H1 (cell line): ENCODE measurements around the gene C3orf18. TPM values are rescaled to one million over a fixed set of nuclear protein-coding genes. Genes with fewer than 3 reads are reported as not detected.

Experiments
- CTCF ChIA-PET: fragments of 300-600 bp; sonication (Branson Sonifier 250); formaldehyde crosslinking; loops from one replicate; lab custom pipeline; 2021; ENCODE audit not compliant: partially characterized antibody; lab: Charles Lee
- POLR2A ChIA-PET: fragments of 300-600 bp; sonication (Branson Sonifier 250); formaldehyde crosslinking; loops from one replicate; lab custom pipeline; 2021; ENCODE audit warnings: inconsistent platforms; ENCODE audit not compliant: partially characterized antibody; lab: Charles Lee
- DNase-seq, 2 experiments: peaks; one replicate each; pipeline versions ENCODE4 v3.0.0 to v3.0.0-alpha.2; 2010 to 2022; ENCODE audit warnings: low spot score in 2 of 2, low read depth in 1 of 2, mixed read lengths in 1 of 2
- FAIRE-seq: peaks from 2 replicates; lab custom pipeline; 2011; peaks lifted over from hg19 to GRCh38; lab: Jason Lieb, UNC
- H2AFZ ChIP-seq: 2 replicates; pipeline ENCODE4 v1.8.1; 2012; ENCODE audit warnings: low read length, inconsistent platforms
- H2AK5ac ChIP-seq: 2 replicates; pipeline ENCODE4 v1.6.1; 2013; ENCODE audit warnings: low read depth, low read length
- H2BK120ac ChIP-seq: replicated peaks from 2 replicates; pipeline ENCODE3; 2013; ENCODE audit warnings: low read depth, low read length, inconsistent platforms
- H2BK12ac ChIP-seq: 2 replicates; pipeline ENCODE4 v1.6.1; 2013; ENCODE audit warnings: low read depth, low read length
- H2BK15ac ChIP-seq: 2 replicates; pipeline ENCODE4 v1.6.1; 2013; ENCODE audit warnings: low read length
- H2BK20ac ChIP-seq: 2 replicates; pipeline ENCODE4 v1.6.1; 2013; ENCODE audit warnings: low read length
- H2BK5ac ChIP-seq: 2 replicates; pipeline ENCODE4 v1.6.1; 2013; ENCODE audit warnings: low read depth, low read length
- H3K14ac ChIP-seq: 2 replicates; pipeline ENCODE4 v1.6.1; 2013; ENCODE audit warnings: inconsistent platforms; ENCODE audit not compliant: insufficient read length
- H3K18ac ChIP-seq: 2 replicates; pipeline ENCODE4 v1.6.1; 2013; ENCODE audit warnings: low read length; ENCODE audit errors: extremely low read depth
- H3K23ac ChIP-seq: 2 replicates; pipeline ENCODE4 v1.6.1; 2013; ENCODE audit warnings: inconsistent platforms; ENCODE audit not compliant: insufficient read length
- H3K23me2 ChIP-seq: 2 replicates; pipeline ENCODE4 v1.6.1; 2013; ENCODE audit warnings: low read depth, low read length
- H3K27ac ChIP-seq: 2 replicates; pipeline ENCODE4 v1.6.1; 2011; ENCODE audit warnings: low read depth, low read length, inconsistent platforms
- H3K27me3 ChIP-seq, 4 experiments: replicated peaks in 1 of 4; 1 replicate in 1 of 4; 2 replicates in 3 of 4; pipeline versions ENCODE4 v1.6.1 to v1.8.1; 2011 to 2013; ENCODE audit warnings: low read length in 3 of 4, mild to moderate bottlenecking in 3 of 4, inconsistent platforms in 2 of 4, mixed read lengths in 2 of 4, moderate library complexity in 1 of 4; ENCODE audit not compliant: control insufficient read depth in 3 of 4, insufficient read depth in 3 of 4; ENCODE audit errors: extremely low read depth in 1 of 4
- H3K36me3 ChIP-seq, 4 experiments: 2 replicates each; pipeline versions ENCODE4 v1.6.1 to v1.8.1; 2011 to 2013; ENCODE audit warnings: mild to moderate bottlenecking in 4 of 4, low read length in 3 of 4, moderate library complexity in 2 of 4, control low read depth in 1 of 4, inconsistent platforms in 1 of 4; ENCODE audit not compliant: insufficient read depth in 4 of 4, control insufficient read depth in 2 of 4
- H3K4ac ChIP-seq: replicated peaks from 2 replicates; pipeline ENCODE3; 2013; ENCODE audit warnings: low read length, low read depth, mixed read lengths, inconsistent platforms; ENCODE audit not compliant: insufficient read length
- H3K4me1 ChIP-seq, 4 experiments: replicated peaks in 1 of 4; 1 replicate in 1 of 4; 2 replicates in 3 of 4; pipeline versions ENCODE4 v1.6.1 to v1.8.1; 2011 to 2013; ENCODE audit warnings: low read length in 3 of 4, inconsistent platforms in 2 of 4, mixed read lengths in 1 of 4; ENCODE audit not compliant: insufficient read depth in 4 of 4, control insufficient read depth in 3 of 4
- H3K4me2 ChIP-seq, 2 experiments: 2 replicates each; pipeline versions ENCODE4 v1.6.1 to v1.8.1; 2011 to 2013; ENCODE audit warnings: low read depth in 2 of 2, low read length in 2 of 2, control low read depth in 1 of 2, inconsistent platforms in 1 of 2, mild to moderate bottlenecking in 1 of 2; ENCODE audit not compliant: insufficient read depth in 1 of 2
- H3K4me3 ChIP-seq, 4 experiments: fragments of 200-600, 300-600 bp in 1 of 4; sonication (generic), shearing (Covaris generic), sonication (Bioruptor Twin) in 1 of 4; 2 replicates each; pipeline versions ENCODE4 v1.5.1 to v1.8.1; 2011 to 2016; ENCODE audit warnings: low read length in 4 of 4, low read depth in 3 of 4, control low read depth in 2 of 4, inconsistent platforms in 2 of 4, mild to moderate bottlenecking in 2 of 4, mixed read lengths in 1 of 4, moderate library complexity in 1 of 4; ENCODE audit not compliant: insufficient read depth in 2 of 4; ENCODE audit errors: extremely low read depth in 1 of 4
- H3K56ac ChIP-seq: replicated peaks from 2 replicates; pipeline ENCODE3; 2013; ENCODE audit warnings: low read depth, mild to moderate bottlenecking, mixed read lengths, low read length, inconsistent platforms; ENCODE audit not compliant: insufficient read length
- H3K79me1 ChIP-seq: 2 replicates; pipeline ENCODE4 v1.6.1; 2013; ENCODE audit warnings: low read depth, low read length, control low read depth
- H3K79me2 ChIP-seq, 2 experiments: 2 replicates each; pipeline versions ENCODE4 v1.6.1 to v1.8.1; 2012 to 2013; ENCODE audit warnings: low read length in 2 of 2, mild to moderate bottlenecking in 2 of 2, inconsistent platforms in 1 of 2; ENCODE audit not compliant: insufficient read depth in 2 of 2, control insufficient read depth in 1 of 2
- H3K9ac ChIP-seq, 4 experiments: replicated peaks in 1 of 4; 1 replicate in 1 of 4; 2 replicates in 3 of 4; pipeline versions ENCODE4 v1.6.1 to v1.8.1; 2011 to 2013; ENCODE audit warnings: low read depth in 3 of 4, low read length in 3 of 4, control low read depth in 2 of 4, mild to moderate bottlenecking in 2 of 4, moderate library complexity in 2 of 4, inconsistent platforms in 1 of 4; ENCODE audit errors: extremely low read depth in 1 of 4
- H3K9me3 ChIP-seq, 2 experiments: 2 replicates each; pipeline versions ENCODE4 v1.6.1 to v1.8.1; 2012 to 2013; ENCODE audit warnings: mild to moderate bottlenecking in 2 of 2, moderate library complexity in 2 of 2, control low read depth in 1 of 2, inconsistent platforms in 1 of 2, low read depth in 1 of 2, low read length in 1 of 2, mixed read lengths in 1 of 2; ENCODE audit not compliant: insufficient read depth in 2 of 2
- H4K20me1 ChIP-seq, 2 experiments: replicated peaks in 1 of 2; 2 replicates each; pipeline versions ENCODE3 to v1.8.1; 2011 to 2013; ENCODE audit warnings: inconsistent platforms in 2 of 2, low read length in 2 of 2, mild to moderate bottlenecking in 1 of 2; ENCODE audit not compliant: insufficient read depth in 2 of 2, control insufficient read depth in 1 of 2
- H4K5ac ChIP-seq: 2 replicates; pipeline ENCODE4 v1.6.1; 2013; ENCODE audit warnings: low read length, low read depth, mixed read lengths, inconsistent platforms; ENCODE audit not compliant: insufficient read length
- H4K8ac ChIP-seq: 2 replicates; pipeline ENCODE4 v1.8.0; 2013; ENCODE audit warnings: mild to moderate bottlenecking, moderate library complexity, low read length, inconsistent platforms; ENCODE audit not compliant: insufficient read depth; ENCODE audit errors: extremely low read depth
- H4K91ac ChIP-seq: replicated peaks from 2 replicates; pipeline ENCODE3; 2013; ENCODE audit warnings: low read length, mixed read lengths, inconsistent platforms; ENCODE audit not compliant: insufficient read length
- BRCA1 ChIP-seq: IDR thresholded peaks from 2 replicates; pipeline ENCODE4 v1.6.1; 2012; ENCODE audit warnings: low read depth, low read length, improper control_type of control experiment
- EGR1 ChIP-seq: IDR thresholded peaks from 2 replicates; pipeline ENCODE4 v1.6.1; 2011; ENCODE audit warnings: low read depth, low read length, borderline replicate concordance
- KDM4A ChIP-seq: IDR thresholded peaks from one replicate; pipeline ENCODE4 v1.7.1; 2012; ENCODE audit warnings: low read depth, mild to moderate bottlenecking, moderate library complexity, low read length, inconsistent platforms; ENCODE audit not compliant: severe bottlenecking
- KDM5A ChIP-seq: fragments of 200-600 bp; IDR thresholded peaks from 2 replicates; pipeline ENCODE4 v1.7.1; 2012; ENCODE audit warnings: mild to moderate bottlenecking, low read length, inconsistent platforms, mixed read lengths
- SIN3A ChIP-seq, 2 experiments: IDR thresholded peaks in 1 of 2; conservative IDR thresholded peaks in 1 of 2; 2 replicates each; pipeline ENCODE4 v1.6.1; 2011 to 2012; ENCODE audit warnings: low read length in 2 of 2, improper control_type of control experiment in 1 of 2, low read depth in 1 of 2, mild to moderate bottlenecking in 1 of 2
- SP1 ChIP-seq: IDR thresholded peaks from 2 replicates; pipeline ENCODE4 v1.6.1; 2011; ENCODE audit warnings: low read depth, low read length
- WGBS, 2 experiments: shearing (Covaris generic) in 1 of 2; methylation state at CpG; one replicate each; pipeline versions ENCODE4 v1.1.6 to v1.1.7; 2013 to 2015; ENCODE audit warnings: low lambda C conversion rate in 2 of 2, mixed read lengths in 2 of 2, inconsistent platforms in 1 of 2, low coverage in 1 of 2, missing lambda C conversion rate in 1 of 2; ENCODE audit not compliant: insufficient replicate concordance in 2 of 2, insufficient coverage in 1 of 2, insufficient read length in 1 of 2; ENCODE audit errors: extremely low coverage in 1 of 2, missing lambda C conversion rate in 1 of 2; 5-methylcytosine and 5-hydroxymethylcytosine counted together
- polyA plus RNA-seq, 7 experiments: library from polyadenylated mRNA; depleted of rRNA in 3 of 7; stranded (reverse) in 5 of 7; unstranded in 2 of 7; fragments of >200 nt in 5 of 7; fragments of 200-250 nt in 2 of 7; gene quantifications; 1 replicate in 5 of 7; 2 replicates in 1 of 7; 4 replicates in 1 of 7; pipeline versions ENCODE4 v1.2.1 to v1.2.3, GENCODE V29; 2011 to 2013; ENCODE audit warnings: missing spikeins in 2 of 7, mixed read lengths in 2 of 7
- total RNA-seq: library from RNA; stranded (reverse); fragmentation: NEBNext Ultra II Directional; extraction: Animal tissue kit (Norgen Biotek cat#: 25700); gene quantifications from 2 replicates; pipeline ENCODE4 v1.2.1, GENCODE V29; 2021

Gene C3orf18
- total and polyA plus RNA-seq, 2 of the 8 experiments (the other 6 are each of a cell fraction or from before 2014, with no cell fraction given) = 7.5 to 15.0 TPM

- no peaks in the 10 kb centered on the region; a peak in 1 of 8 replicates for H3K36me3 ChIP-seq
- no peak overlapping the region for H3K4me3 ChIP-seq
- no peak overlapping the region for H4K8ac ChIP-seq
- TF ChIP-seq SIN3A (conservative IDR thresholded peaks at IDR 0.05 in 1 of 2, IDR thresholded peaks at IDR 0.05 in 1 of 2; ENCODE audit: low read depth in 1 of 2, low read length in 2 of 2) (no peak), BRCA1 (no peak), KDM4A (no peak), EGR1 (no peak), KDM5A (no peak), SP1 (no peak)
- H3K14ac ChIP-seq = no peak overlapping the region
- H3K18ac ChIP-seq = no peak overlapping the region
- H2AFZ ChIP-seq = no peak overlapping the region
- no peaks in the 10 kb centered on the region for H3K4me1 ChIP-seq
- 91% methylated on average over 9 of the region's 9 CpGs; no CpG with 5 or more reads in 1 of the 2 experiments for whole genome bisulfite sequencing, 2 experiments
- no peak overlapping the region; the same call in 1 of the 2 replicates for H2BK5ac ChIP-seq
- no peaks in the 10 kb centered on the region for H3K27me3 ChIP-seq
- H4K5ac ChIP-seq = no peak overlapping the region
- no peak overlapping the region for H3K9ac ChIP-seq
- no peak for FAIRE-seq
- H3K27ac ChIP-seq = no peak overlapping the region; the same call in 1 of the 2 replicates
- DNase-seq = no peak
- CTCF ChIA-PET = interaction anchor here (0.9 to 46.5 kb wide), 5 partner anchors 9 to 223 kb away, joined by 3 to 863 read pairs (median 70); partner anchors contain the start of genes C3orf18, CISH, HEMK1 and MAPKAPK3
- no peak overlapping the region for H2BK15ac ChIP-seq
- H2BK12ac ChIP-seq = no peak overlapping the region
- H3K4me2 ChIP-seq = no peak overlapping the region
- H4K20me1 ChIP-seq = no peaks in the 10 kb centered on the region
- no peak overlapping the region for H2BK120ac ChIP-seq
- no peak overlapping the region for H3K23ac ChIP-seq
- POLR2A ChIA-PET = interaction anchor here (0.9 to 1.7 kb wide), 3 partner anchors 8 to 36 kb away, joined by 3 to 4 read pairs (median 3); partner anchors contain the start of gene MAPKAPK3
- no peaks in the 10 kb centered on the region for H3K79me1 ChIP-seq
- no peak overlapping the region for H4K91ac ChIP-seq
- no peak overlapping the region for H2BK20ac ChIP-seq
- no peaks in the 10 kb centered on the region for H3K23me2 ChIP-seq
- H3K79me2 ChIP-seq = no peaks in the 10 kb centered on the region
- no peak overlapping the region for H3K56ac ChIP-seq
- H2AK5ac ChIP-seq = no peak overlapping the region
- no peak overlapping the region for H3K4ac ChIP-seq
- no peaks in the 10 kb centered on the region for H3K9me3 ChIP-seq
Measured at GRCh38 chr3:50580683-50581458, 13.3 kb upstream of the C3orf18 start.
